GM19023 (cell line): Measurements from ENCODE around the gene ABL2.
"Not testable (repeated sequence)": the region's sequence is repeated elsewhere in the genome, so short reads cannot be mapped to it uniquely, and the experiment has no call there.

Experiments
- ATAC-seq: cut with Tn5 transposase; IDR thresholded peaks from one replicate; pipeline ENCODE4 v1.9.1; 2021; ENCODE audit warnings: mild to moderate bottlenecking, moderate library complexity; ENCODE audit not compliant: unreplicated experiment

Gene ABL2

DNA sequence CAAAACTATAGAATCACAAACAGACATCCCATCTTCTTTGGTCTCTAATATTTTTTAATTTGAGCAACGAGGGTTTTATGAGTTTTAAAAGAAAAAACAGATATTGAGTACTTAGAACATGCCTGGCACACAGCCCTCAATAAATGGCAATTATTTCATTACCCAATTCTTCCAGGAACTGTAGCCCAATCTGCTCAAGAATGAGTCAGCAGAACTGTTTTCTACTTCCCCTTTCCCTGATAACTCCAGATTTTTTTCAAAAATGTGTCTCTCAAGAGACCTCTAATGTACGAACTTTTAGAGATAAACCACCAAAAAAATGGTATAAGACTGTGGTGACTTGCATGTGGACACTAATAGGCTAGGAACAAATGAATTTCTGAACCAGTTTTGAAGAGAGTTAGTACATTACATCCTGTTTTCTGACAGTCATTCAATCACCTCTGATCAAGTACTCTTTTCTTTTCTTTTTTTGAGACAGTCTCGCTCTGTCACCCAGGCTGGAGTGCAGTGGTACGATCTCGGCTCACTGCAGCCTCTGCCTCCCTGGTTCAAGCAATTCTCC lies 11.5 kb downstream of the ABL2 start:
- ATAC-seq, result no peak

- ATAC-seq, result not testable (repeated sequence)
Measured at GRCh38 chr1:179213317-179213716, 16.2 kb downstream of the ABL2 start.

DNA sequence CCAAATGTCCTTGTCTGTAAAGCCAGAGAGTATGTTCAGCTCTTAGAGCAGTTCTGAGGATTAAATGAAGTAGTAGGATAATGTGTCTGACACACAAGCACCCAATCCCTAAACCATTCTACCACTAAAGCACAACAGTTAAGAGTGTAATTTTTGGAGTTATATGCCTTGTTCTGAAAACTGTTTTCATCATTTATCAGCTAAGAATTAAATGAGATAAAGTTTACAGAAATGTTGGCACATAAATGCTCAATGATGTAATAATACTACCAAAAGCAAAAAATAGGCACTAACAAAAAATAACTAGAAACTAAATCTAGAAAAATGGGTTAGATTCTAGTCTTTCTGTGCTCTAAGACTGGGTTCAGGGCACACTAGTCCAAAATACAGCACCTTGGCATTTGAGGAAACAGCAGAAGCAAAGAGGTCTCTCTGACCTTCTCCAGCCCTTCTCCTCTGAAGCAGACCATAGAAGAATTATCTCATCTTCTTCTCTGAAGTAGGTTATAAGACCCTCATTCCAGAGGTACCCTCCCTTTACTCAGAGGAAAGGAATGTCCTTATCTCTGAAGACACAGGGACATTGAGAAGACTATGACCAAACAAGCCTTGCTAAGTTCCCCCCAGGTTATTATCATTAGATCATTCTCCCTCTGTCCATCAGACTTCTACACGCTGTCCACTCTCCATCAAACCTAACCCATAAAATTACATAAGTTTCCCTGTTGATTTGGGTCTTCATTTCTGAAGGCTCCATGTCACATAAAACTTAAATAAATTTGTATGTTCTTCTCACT lies 20.6 kb downstream of the ABL2 start:
- no peak for ATAC-seq

GRCh38 chr1:179206812-179207211 lies 22.7 kb downstream of the ABL2 start:
- no peak for ATAC-seq

DNA sequence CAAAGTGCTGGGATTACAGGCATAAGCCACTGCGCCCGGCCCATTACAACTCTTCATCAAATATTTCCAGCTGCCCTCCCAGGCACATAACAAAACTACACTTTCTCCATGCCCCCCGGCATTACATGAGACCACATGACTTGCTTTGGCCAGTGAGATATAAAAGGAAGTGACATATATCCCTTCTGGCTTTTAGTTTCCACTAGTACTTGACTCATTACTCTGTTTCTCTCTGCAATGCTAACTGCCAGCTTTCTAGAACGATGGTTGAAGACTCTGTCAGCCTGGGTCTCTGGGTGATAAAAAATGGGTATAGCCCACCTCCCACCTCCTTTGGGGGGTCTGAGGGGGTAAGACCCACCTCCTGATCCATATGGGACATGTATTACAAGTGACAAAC lies 24.2 kb downstream of the ABL2 start:
- no peak for ATAC-seq

DNA sequence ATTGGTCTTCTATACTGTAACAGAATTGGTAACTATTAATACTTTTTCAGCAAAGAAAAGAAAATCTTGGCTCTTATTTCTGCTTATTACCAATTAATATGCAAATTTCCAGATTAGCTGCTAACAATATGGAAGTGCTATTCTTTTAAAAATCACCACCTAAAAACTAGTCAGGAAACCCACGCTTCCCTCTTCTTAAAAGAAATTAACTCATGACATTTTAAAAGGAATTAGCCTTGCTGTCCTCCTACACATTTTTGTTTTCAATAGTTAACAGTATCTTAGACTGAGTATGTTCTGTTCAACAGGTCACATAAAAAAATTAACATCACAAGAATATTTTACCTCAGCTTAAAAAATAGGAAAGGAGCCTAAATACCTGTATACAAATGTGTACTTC lies 27.3 kb downstream of the ABL2 start:
- ATAC-seq, result no peak

GRCh38 chr1:179200586-179200985 lies 28.9 kb downstream of the ABL2 start:
- ATAC-seq, result no peak

DNA sequence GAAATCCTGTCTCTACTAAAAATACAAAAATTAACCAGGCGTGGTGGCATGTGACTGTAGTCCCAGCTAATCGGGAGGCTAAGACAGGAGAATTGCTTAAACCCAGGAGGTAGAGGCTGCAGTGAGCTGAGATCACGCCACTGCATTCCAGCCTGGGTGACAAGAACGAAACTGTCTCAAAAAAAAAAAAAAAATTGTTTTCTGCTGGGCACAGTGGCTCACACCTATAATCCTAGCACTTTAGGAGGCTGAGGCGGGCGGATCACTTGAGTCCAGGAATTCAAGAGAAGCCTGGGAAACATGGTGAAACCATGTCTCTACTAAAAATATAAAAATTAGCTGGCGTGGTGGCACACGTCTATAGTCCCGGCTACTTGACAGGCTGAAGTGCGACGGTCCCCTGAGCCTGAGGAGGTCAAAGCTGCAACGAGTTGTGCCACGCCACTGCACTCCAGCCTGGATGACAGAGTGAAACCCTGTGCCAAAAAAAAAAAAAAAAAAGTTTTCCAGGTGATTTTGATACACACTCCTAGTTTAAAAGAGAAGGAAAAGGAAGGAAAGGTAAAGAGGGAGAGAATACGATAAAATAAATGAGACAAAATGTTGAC lies 31.7 kb downstream of the ABL2 start:
- no peak for ATAC-seq

- ATAC-seq, result not testable (repeated sequence)
Measured at GRCh38 chr1:179195857-179196256, 33.6 kb downstream of the ABL2 start.

DNA sequence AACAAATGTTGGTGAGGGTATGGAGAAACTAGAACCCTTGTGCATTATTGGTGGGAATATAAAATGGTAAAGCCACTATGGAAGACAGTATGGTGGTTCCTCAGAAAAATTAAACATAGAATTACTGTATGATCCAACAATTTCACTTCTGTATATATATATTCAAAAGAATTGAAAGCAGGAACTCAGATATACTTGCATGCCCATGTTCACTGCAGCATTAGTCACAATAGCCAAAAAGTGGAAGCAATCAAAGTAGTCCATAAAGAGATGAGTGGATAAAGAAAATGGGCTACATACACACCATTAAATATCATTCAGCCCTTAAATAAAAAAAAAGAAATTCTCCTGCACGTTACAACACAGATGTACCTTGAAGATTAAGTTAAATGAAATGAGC lies 34.1 kb downstream of the ABL2 start:
- ATAC-seq, result no peak

DNA sequence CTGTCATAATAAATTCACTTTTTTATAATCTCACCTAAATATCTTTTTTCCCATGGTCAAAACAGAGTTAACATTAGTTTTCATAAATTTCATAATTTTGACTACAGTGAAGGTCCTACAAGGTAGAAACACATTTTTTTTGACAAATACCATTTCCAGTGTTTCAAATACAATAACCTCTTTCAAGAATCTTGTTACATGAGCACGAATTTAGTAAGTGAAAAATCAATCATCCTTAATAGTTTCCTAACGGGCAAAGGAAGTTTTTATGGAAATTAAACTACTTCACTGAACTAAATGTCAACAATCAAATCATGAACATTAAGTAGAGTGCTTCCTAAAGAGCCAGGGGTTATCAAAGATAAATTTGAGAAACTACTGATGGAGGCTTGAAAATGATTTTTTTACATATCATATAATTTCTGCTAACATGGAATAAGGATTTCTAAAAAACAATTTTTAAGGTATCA lies 35.4 kb downstream of the ABL2 start:
- no peak for ATAC-seq

DNA sequence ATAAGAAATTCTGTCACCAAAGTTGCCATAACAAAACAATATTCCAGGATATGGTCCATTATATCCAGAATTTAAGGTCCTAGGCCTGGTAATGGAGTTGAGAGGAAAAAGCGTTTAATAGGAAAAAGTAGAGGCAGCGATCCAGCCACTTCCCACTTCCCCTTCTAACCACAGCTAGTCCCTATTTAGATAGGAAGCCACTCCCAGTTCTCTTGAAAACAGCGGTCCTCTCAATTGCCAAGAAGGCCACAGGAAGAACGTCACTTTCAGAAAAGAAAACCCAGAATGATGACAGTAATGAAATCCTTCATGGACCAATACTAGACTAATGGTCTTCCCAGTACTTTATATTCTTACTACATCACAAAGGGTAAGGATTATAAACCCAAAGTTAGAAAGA lies 38.6 kb downstream of the ABL2 start:
- no peak for ATAC-seq

DNA sequence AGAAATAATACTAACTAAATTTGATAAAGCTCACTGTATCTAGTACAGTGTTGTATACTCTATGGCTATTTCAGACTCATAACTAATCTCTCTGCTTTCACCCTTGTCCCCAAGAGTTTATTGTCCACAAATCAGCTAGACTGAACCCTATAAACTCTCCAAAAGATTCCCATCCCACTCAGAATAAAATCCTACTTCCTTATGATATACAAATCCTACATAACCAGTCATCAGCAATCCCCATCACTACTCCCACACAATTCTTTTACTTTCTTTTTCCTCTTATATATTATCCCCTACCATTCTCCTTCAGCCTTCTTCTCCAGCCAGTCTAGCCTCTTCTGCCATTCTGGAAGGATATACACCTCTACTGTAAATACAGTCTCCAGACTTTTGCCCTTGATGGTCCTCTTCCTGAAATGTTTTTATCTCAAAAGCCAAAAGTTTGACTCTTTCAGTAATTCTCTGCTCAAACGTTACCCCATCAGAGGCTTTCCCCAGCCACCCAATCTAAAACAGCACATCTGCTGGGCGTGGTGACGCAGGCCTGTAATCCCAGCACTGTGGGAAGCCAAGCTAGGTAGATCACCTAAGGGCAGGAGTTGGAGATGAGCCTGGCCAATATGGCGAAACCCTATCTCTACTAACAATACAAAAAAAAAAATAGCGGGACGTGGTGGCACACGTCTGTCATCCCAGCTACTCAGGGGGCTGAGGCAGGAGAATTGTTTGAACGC lies 41.6 kb downstream of the ABL2 start:
- ATAC-seq, result no peak

GRCh38 chr1:179187043-179187442 lies 42.4 kb downstream of the ABL2 start:
- ATAC-seq, result no peak

DNA sequence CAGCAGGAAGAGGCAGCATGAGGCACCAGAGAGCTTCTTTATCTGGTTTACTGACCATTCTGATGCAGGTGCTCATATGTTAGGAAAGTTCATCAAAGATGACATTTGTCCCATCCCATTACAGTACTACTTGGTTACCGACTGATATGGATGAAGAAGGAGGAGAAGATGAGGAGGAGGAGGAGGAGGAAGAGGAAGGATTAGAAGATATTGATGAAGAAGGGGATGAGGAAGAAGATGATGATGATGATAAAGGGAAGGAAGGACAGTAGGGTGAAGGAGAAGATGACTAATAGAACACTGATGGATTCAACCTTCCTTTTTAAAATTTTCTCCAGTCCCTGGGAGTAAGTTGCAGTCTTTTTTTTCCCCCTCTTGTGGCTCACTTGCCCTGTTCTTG lies 45.1 kb downstream of the ABL2 start:
- ATAC-seq, result no peak

GRCh38 chr1:179183857-179184256 lies 45.6 kb downstream of the ABL2 start:
- no peak for ATAC-seq

DNA sequence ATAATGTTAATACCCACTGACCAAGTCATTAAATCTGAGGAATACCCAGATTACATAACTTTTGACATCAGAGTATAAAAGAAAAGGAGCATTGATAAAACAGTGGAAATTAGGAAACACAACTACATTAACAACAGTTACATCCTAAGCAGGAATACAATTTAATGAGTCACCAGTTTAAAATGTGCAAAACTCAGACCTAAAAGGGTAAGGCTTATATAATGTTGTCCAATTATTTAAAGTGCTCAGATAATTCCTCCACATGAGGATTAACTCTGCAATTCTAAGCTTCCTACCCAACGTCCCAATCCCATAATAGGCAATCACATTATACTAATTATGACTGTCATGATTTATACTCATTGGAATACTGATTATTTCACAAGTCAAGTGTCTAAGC lies 50.5 kb downstream of the ABL2 start:
- ATAC-seq, result no peak

DNA sequence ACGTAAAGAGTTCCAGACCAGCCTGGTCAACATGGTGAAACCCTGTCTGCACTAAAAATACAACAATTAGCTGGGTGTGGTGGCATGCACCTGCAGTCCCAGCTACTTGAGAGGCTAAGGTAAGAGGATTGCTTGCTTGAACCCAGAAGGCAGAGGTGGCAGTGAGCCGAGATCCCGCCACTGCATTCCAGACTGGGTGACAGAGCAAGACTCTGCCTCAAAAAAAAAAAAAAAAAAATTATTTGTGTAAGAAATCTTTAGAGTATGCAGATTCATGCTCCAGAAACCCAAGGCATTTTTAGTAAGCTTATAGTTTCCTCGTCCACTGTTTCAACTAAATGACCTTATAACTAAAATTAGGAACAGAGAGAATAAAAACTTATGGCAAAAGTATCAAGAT lies 51.3 kb downstream of the ABL2 start:
- no peak for ATAC-seq

DNA sequence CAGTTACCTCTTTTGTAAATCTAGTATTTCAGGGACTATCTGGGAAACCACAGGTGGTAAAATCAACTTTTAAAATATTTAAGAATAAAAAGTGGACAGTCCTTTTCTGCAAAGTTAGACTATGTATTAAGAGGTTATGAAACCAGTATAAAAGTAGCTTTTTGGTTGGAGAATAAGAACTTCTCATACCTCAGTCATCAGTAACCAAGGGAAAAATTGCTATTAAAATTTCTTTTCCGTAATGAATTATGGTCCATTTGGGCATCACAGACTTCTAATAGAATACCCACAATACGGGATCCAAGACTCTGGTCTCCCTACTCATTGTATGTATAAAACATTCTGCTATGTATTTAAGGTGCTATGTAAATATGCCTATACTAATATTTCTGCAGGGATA lies 51.9 kb downstream of the ABL2 start:
- no peak for ATAC-seq

DNA sequence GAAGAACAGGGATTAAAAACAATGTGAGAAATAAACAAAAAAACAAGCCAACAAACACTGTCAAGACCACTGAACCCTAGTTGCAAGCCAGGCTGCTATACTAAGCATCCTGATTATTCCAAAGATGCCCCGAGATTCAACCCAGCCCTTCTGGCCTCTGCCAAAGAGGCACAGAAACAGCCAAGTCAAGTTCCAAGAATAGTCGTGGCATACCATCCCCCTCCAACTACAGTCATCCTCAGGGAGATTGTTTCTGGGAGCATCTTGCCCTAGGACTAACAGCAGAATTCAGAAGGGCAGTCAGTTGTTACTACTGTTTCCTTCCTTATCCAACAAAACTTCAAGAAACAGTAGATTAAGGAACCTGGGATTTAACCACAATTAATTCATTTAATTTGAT lies 52.3 kb downstream of the ABL2 start:
- ATAC-seq, result no peak

DNA sequence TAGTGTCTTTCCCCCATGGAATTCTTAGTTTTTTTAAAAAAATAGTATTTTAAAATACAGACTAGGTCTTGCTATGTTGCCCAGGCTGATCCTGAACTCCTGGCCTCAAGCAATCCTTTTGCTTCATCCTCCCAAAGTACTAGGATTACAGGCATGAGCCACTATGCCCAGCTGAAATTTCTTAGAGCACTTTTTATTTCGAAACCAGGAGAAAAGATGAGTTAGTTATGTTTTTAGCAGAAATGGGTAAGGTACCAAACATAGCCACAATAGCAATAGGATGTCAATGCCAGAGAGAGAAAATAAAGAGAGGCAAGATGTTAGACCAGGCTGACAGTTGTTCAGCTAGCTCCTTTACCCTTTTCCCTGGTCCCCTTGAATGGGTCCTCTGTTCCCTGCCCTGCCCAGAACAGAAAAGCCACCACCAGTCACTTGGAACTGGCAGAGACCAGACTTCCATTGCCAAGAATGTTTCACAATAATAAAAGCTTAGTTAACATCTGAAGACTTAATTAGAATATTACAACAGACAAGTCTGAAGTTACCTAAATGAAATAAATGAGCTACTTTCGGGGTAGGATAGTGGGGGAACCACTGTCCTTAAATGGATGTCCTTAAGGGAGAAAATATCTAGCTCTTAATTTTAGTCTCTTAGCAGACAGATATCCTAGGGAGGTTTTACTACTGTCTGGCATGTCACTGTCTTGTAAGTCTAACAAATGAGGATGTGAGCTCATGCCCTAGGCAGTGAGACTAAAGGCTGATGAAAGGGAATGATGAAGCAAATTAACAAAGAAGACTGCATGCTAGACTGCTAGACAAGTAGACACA lies 54.3 kb downstream of the ABL2 start:
- no peak for ATAC-seq
